HL-60 (cell line): ENCODE results near the gene MDFIC.

Source experiments
- DNase-seq, 2 experiments: peaks; one replicate each; pipeline ENCODE4 v3.0.0-alpha.2; 2010 to 2020; ENCODE audit warnings: low read depth in 1 of 2, low spot score in 1 of 2
- H3K27ac ChIP-seq: fragments of 250-450 bp; sonication (Bioruptor Pico); replicated peaks from 2 replicates; pipeline ENCODE4 v1.5.1; 2020; ENCODE audit warnings: mild to moderate bottlenecking, moderate library complexity
- H3K27me3 ChIP-seq: fragments of 250-450 bp; sonication (Bioruptor Pico); 2 replicates; pipeline ENCODE4 v1.5.1; 2021; ENCODE audit warnings: mild to moderate bottlenecking, moderate library complexity; ENCODE audit not compliant: insufficient read depth, poor library complexity, severe bottlenecking
- H3K4me3 ChIP-seq: replicated peaks from 2 replicates; pipeline ENCODE4 v1.5.1; 2011; ENCODE audit warnings: mild to moderate bottlenecking, control low read depth, low read length; ENCODE audit not compliant: insufficient read depth
- CTCF ChIP-seq: IDR thresholded peaks from one replicate; pipeline ENCODE4 v1.5.1; 2011; ENCODE audit warnings: low read length, control low read depth, inconsistent platforms; ENCODE audit not compliant: insufficient read depth
- GABPA ChIP-seq: IDR thresholded peaks from 2 replicates; pipeline ENCODE4 v1.6.1; 2012; ENCODE audit warnings: low read depth
- POLR2AphosphoS5 ChIP-seq: IDR thresholded peaks from 2 replicates; pipeline ENCODE4 v1.6.1; 2012; ENCODE audit warnings: low read depth
- REST ChIP-seq: IDR thresholded peaks from 2 replicates; pipeline ENCODE4 v1.6.1; 2012; ENCODE audit warnings: low read depth; ENCODE audit not compliant: insufficient replicate concordance
- SPI1 ChIP-seq: IDR thresholded peaks from 2 replicates; pipeline ENCODE4 v1.6.1; 2012; ENCODE audit warnings: low read depth, mild to moderate bottlenecking, borderline replicate concordance

Gene MDFIC

GRCh38 chr7:115007751-115008150 lies 85.9 kb downstream of the MDFIC start:
- TF ChIP-seq GABPA (no peak), POLR2AphosphoS5 (no peak), CTCF (no peak), SPI1 (no peak), REST (no peak)
- H3K4me3 ChIP-seq, result no peak overlapping the region
- no peak overlapping the region for H3K27ac ChIP-seq
- no peak for DNase-seq
- H3K27me3 ChIP-seq, result no peaks in the 10 kb centered on the region

GRCh38 chr7:115008465-115009114 lies 86.7 kb downstream of the MDFIC start:
- Histone ChIP-seq H3K27me3 (no peaks in the 10 kb centered on the region), H3K27ac (no peak overlapping the region), H3K4me3 (no peak overlapping the region)
- TF ChIP-seq CTCF (no peak), POLR2AphosphoS5 (no peak), SPI1 (no peak), GABPA (no peak), REST (no peak)
- DNase-seq, result no peak

GRCh38 chr7:115009139-115009538 lies 87.2 kb downstream of the MDFIC start:
- Histone ChIP-seq H3K27me3 (no peaks in the 10 kb centered on the region), H3K27ac (no peak overlapping the region), H3K4me3 (no peak overlapping the region)
- DNase-seq, result no peak
- TF ChIP-seq POLR2AphosphoS5, result no peak
- TF ChIP-seq REST, result no peak
- TF ChIP-seq GABPA, result no peak
- TF ChIP-seq SPI1, result no peak
- TF ChIP-seq CTCF, result no peak
